Keratinocyte (primary cell): ENCODE results near the gene SCFD2. TPM values are rescaled to one million over a fixed set of nuclear protein-coding genes. Genes with fewer than 3 reads are reported as not detected.

ENCODE experiments used
- DNase-seq: peaks from one replicate; pipeline ENCODE4 v3.0.0-alpha.2; 2011; ENCODE audit warnings: low read depth, missing footprints, low spot score
- FAIRE-seq: peaks from 2 replicates; lab custom pipeline; 2011; peaks lifted over from hg19 to GRCh38; lab: Jason Lieb, UNC
- H2AFZ ChIP-seq: 2 replicates; pipeline ENCODE4 v1.6.0; 2012; ENCODE audit warnings: low read length, control low read depth, inconsistent platforms; ENCODE audit not compliant: control insufficient read depth
- H3K27ac ChIP-seq: 2 replicates; pipeline ENCODE4 v1.5.1; 2011; ENCODE audit warnings: low read length; ENCODE audit not compliant: control insufficient read depth, insufficient read depth
- H3K27me3 ChIP-seq: 3 replicates; pipeline ENCODE4 v1.6.0; 2011; ENCODE audit warnings: low read length; ENCODE audit not compliant: control insufficient read depth, insufficient read depth; ENCODE audit errors: extremely low read depth
- H3K36me3 ChIP-seq, 2 experiments: 2 replicates in 1 of 2; 3 replicates in 1 of 2; pipeline ENCODE4 v1.5.1; 2011; ENCODE audit warnings: low read length in 2 of 2, mild to moderate bottlenecking in 1 of 2; ENCODE audit not compliant: control insufficient read depth in 2 of 2, insufficient read depth in 2 of 2; ENCODE audit errors: extremely low read depth in 1 of 2
- H3K4me1 ChIP-seq: 3 replicates; pipeline ENCODE4 v1.5.1; 2011; ENCODE audit warnings: low read length; ENCODE audit not compliant: control insufficient read depth, insufficient read depth; ENCODE audit errors: extremely low read depth
- H3K4me2 ChIP-seq: 3 replicates; pipeline ENCODE4 v1.6.0; 2011; ENCODE audit warnings: low read depth, low read length; ENCODE audit not compliant: control insufficient read depth, insufficient read depth; ENCODE audit errors: extremely low read depth
- H3K4me3 ChIP-seq, 3 experiments: fragments of 200-600 bp in 1 of 3; sonication (generic) in 1 of 3; 2 replicates in 2 of 3; 3 replicates in 1 of 3; pipeline ENCODE4 v1.5.1; 2011 to 2016; ENCODE audit warnings: low read length in 3 of 3, mild to moderate bottlenecking in 3 of 3, control low read depth in 2 of 3, inconsistent platforms in 1 of 3, low read depth in 1 of 3, mixed read lengths in 1 of 3, mixed run types in 1 of 3, moderate library complexity in 1 of 3; ENCODE audit not compliant: control insufficient read depth in 2 of 3, insufficient read depth in 2 of 3; ENCODE audit errors: extremely low read depth in 1 of 3
- H3K79me2 ChIP-seq: 2 replicates; pipeline ENCODE4 v1.6.0; 2012; ENCODE audit warnings: low read length; ENCODE audit not compliant: control insufficient read depth, insufficient read depth
- H3K9ac ChIP-seq: 3 replicates; pipeline ENCODE4 v1.6.0; 2011; ENCODE audit warnings: low read length; ENCODE audit not compliant: control insufficient read depth, insufficient read depth; ENCODE audit errors: extremely low read depth
- H3K9me1 ChIP-seq: 3 replicates; pipeline ENCODE4 v1.6.0; 2011; ENCODE audit warnings: low read length; ENCODE audit not compliant: control insufficient read depth, insufficient read depth; ENCODE audit errors: extremely low read depth
- H3K9me3 ChIP-seq: 2 replicates; pipeline ENCODE4 v1.5.1; 2012; ENCODE audit warnings: low read depth, low read length; ENCODE audit not compliant: control insufficient read depth
- H4K20me1 ChIP-seq: 3 replicates; pipeline ENCODE4 v1.6.0; 2011; ENCODE audit warnings: low read length; ENCODE audit not compliant: control insufficient read depth, insufficient read depth; ENCODE audit errors: extremely low read depth
- EZH2 ChIP-seq: IDR thresholded peaks from one replicate; pipeline ENCODE4 v1.6.1; 2012; ENCODE audit warnings: inconsistent platforms, mild to moderate bottlenecking, low read length, moderate library complexity
- dilution Hi-C: fragments of 300-500 bp; cut with MboI; formaldehyde crosslinking; loops from one replicate; pipeline ENCODE4 v1.7.0; 2020; ENCODE audit warnings: low sequenced_read_pairs; ENCODE audit not compliant: extremely low pct_ligation_motif_present
- polyA plus RNA-seq, 5 experiments: library from polyadenylated mRNA; depleted of rRNA in 3 of 5; stranded (reverse) in 3 of 5; stranded (forward) in 1 of 5; unstranded in 1 of 5; fragments of >200 nt; gene quantifications; 1 replicate in 1 of 5; 2 replicates in 3 of 5; 3 replicates in 1 of 5; pipeline versions ENCODE4 v1.2.1 to v1.2.3, GENCODE V29; 2011 to 2012; ENCODE audit warnings: missing spikeins in 2 of 5, low read depth in 1 of 5, low replicate concordance in 1 of 5
- TF ChIP-seq, protein P1 (sequence below), 3 experiments: IDR thresholded peaks in 1 of 3; conservative IDR thresholded peaks in 1 of 3; optimal IDR thresholded peaks in 1 of 3; 2 replicates in 2 of 3; 3 replicates in 1 of 3; pipeline versions ENCODE3 to v1.5.1; 2011; ENCODE audit warnings: low read length in 3 of 3, mild to moderate bottlenecking in 3 of 3, moderate library complexity in 2 of 3, control low read depth in 1 of 3, inconsistent platforms in 1 of 3; ENCODE audit not compliant: insufficient read depth in 2 of 3; ENCODE audit errors: extremely low read depth in 1 of 3

Gene SCFD2
- polyA plus RNA-seq, 1 donor (not counting 4 experiments of a cell fraction or from before 2014, with no cell fraction given), result 13.9 TPM

DNA sequence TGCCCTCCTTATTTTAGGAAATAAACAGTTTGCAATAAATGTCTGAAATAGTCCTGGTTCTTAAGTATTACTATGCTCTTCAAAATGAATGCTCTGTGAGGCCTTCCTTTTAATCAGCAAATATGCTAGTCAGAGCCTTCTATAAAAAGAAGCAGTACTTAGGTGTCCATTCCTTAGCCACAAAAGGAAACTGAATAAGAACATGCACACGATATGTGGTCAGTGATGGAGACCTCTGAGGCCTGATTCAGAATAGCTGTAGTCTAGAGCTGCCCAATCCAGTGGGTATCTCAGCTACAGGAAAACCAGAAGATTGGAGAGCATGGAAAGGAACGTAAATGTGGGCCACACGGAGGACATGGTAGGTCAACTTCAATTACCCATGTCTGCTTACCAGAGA, 361.9 kb downstream of the SCFD2 start:
- no peak overlapping the region for H3K9ac ChIP-seq
- DNase-seq (no peak), FAIRE-seq (no peak)
- no peaks in the 10 kb centered on the region for H3K79me2 ChIP-seq
- no peaks in the 10 kb centered on the region for H4K20me1 ChIP-seq
- H3K36me3 ChIP-seq, result no peaks in the 10 kb centered on the region
- H3K27ac ChIP-seq, result no peak overlapping the region
- TF ChIP-seq, protein P1, sequence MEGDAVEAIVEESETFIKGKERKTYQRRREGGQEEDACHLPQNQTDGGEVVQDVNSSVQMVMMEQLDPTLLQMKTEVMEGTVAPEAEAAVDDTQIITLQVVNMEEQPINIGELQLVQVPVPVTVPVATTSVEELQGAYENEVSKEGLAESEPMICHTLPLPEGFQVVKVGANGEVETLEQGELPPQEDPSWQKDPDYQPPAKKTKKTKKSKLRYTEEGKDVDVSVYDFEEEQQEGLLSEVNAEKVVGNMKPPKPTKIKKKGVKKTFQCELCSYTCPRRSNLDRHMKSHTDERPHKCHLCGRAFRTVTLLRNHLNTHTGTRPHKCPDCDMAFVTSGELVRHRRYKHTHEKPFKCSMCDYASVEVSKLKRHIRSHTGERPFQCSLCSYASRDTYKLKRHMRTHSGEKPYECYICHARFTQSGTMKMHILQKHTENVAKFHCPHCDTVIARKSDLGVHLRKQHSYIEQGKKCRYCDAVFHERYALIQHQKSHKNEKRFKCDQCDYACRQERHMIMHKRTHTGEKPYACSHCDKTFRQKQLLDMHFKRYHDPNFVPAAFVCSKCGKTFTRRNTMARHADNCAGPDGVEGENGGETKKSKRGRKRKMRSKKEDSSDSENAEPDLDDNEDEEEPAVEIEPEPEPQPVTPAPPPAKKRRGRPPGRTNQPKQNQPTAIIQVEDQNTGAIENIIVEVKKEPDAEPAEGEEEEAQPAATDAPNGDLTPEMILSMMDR (optimal IDR thresholded peaks at IDR 0.05 in 1 of 3, IDR thresholded peaks at IDR 0.05 in 1 of 3, conservative IDR thresholded peaks at IDR 0.05 in 1 of 3; ENCODE audit: extremely low read depth in 1 of 3, insufficient read depth in 2 of 3, low read length in 3 of 3), result no peak
- no peak for TF ChIP-seq EZH2
- dilution Hi-C loops, result no loop called here
- no peaks in the 10 kb centered on the region for H3K27me3 ChIP-seq
- H3K9me3 ChIP-seq, result no peaks in the 10 kb centered on the region
- no peaks in the 10 kb centered on the region for H3K4me1 ChIP-seq
- H3K4me2 ChIP-seq, result no peak overlapping the region
- no peak overlapping the region for H3K4me3 ChIP-seq
- H3K9me1 ChIP-seq, result no peaks in the 10 kb centered on the region
- H2AFZ ChIP-seq, result no peak overlapping the region

DNA sequence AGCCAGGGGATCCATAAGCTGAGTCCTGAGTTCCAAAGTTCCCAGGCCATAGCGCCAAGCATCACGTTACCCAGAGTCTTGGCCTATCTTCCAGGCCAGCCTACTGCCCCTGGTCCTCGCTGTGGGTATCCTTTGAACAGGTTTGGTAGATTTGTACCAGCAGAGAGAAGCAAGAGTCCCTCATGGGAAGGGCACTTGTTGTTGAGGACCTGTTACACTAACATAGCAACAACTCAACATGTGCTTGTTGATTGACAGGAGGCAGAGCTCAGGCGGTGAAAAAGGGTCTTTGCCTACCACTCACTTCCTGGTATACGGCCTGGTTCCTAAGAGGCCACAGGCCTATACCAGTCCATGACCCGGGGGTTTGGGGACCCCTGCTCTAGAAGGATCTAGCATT, 365.3 kb downstream of the SCFD2 start:
- H3K27ac ChIP-seq, result no peak overlapping the region
- H3K4me2 ChIP-seq, result no peak overlapping the region
- H4K20me1 ChIP-seq, result no peaks in the 10 kb centered on the region
- TF ChIP-seq, protein P1 (optimal IDR thresholded peaks at IDR 0.05 in 1 of 3, IDR thresholded peaks at IDR 0.05 in 1 of 3, conservative IDR thresholded peaks at IDR 0.05 in 1 of 3; ENCODE audit: extremely low read depth in 1 of 3, insufficient read depth in 2 of 3, low read length in 3 of 3), result no peak
- no peak for TF ChIP-seq EZH2
- dilution Hi-C loops, result no loop called here
- FAIRE-seq (no peak), DNase-seq (no peak)
- no peaks in the 10 kb centered on the region for H3K9me1 ChIP-seq
- H3K9me3 ChIP-seq, result no peaks in the 10 kb centered on the region
- H3K4me3 ChIP-seq, result no peak overlapping the region
- H3K9ac ChIP-seq, result no peak overlapping the region
- no peaks in the 10 kb centered on the region for H3K36me3 ChIP-seq
- no peaks in the 10 kb centered on the region for H3K27me3 ChIP-seq
- no peak overlapping the region for H2AFZ ChIP-seq
- H3K79me2 ChIP-seq, result no peaks in the 10 kb centered on the region
- H3K4me1 ChIP-seq, result no peaks in the 10 kb centered on the region
